B cell (primary cell): Measurements from ENCODE around the gene DIRAS3. TPM values are rescaled to one million over a fixed set of nuclear protein-coding genes. Genes with fewer than 3 reads are reported as not detected.

ENCODE experiments used
- ATAC-seq: fragments of 200-7000 bp; cut with Tn5 transposase; one replicate; pipeline ENCODE4 v1.10.0; 2021; ENCODE audit warnings: low read depth, mild to moderate bottlenecking, moderate number of reproducible peaks, moderate library complexity
- CTCF ChIA-PET: fragments of 350-600 bp; sonication (Branson Sonifier 250); formaldehyde crosslinking; loops from one replicate; lab custom pipeline; 2021; ENCODE audit warnings: antibody characterized with exemption, inconsistent platforms; lab: Charles Lee
- POLR2A ChIA-PET: fragments of 350-600 bp; sonication (Branson Sonifier 250); formaldehyde crosslinking; loops from one replicate; lab custom pipeline; 2021; ENCODE audit warnings: antibody characterized with exemption; lab: Charles Lee
- DNase-seq: peaks from one replicate; pipeline ENCODE4 v3.0.0; 2013
- H2AFZ ChIP-seq: 2 replicates; pipeline ENCODE4 v1.6.1; 2012; ENCODE audit warnings: mild to moderate bottlenecking, low read depth, low read length; ENCODE audit not compliant: insufficient read depth, poor library complexity, severe bottlenecking
- H3K27ac ChIP-seq, 2 donors: 1 replicate in 1 of 2; 2 replicates in 1 of 2; pipeline ENCODE4 v1.5.1; 2012 to 2013; ENCODE audit warnings: low read length in 2 of 2, mild to moderate bottlenecking in 2 of 2, moderate library complexity in 1 of 2
- H3K27me3 ChIP-seq, 4 experiments: fragments of 200-600 bp in 1 of 4; sonication (generic) in 1 of 4; replicated peaks in 1 of 4; 1 replicate in 2 of 4; 2 replicates in 2 of 4; pipeline versions ENCODE4 v1.6.1 to v1.7.0; 2013 to 2016; ENCODE audit warnings: low read length in 3 of 4, mild to moderate bottlenecking in 2 of 4, mixed read lengths in 1 of 4, moderate library complexity in 1 of 4; ENCODE audit not compliant: insufficient read depth in 4 of 4, control insufficient read depth in 3 of 4; ENCODE audit errors: control extremely low read depth in 1 of 4
- H3K36me3 ChIP-seq, 2 experiments: replicated peaks in 1 of 2; 1 replicate in 1 of 2; 2 replicates in 1 of 2; pipeline versions ENCODE4 v1.6.1 to v1.7.1; 2013; ENCODE audit warnings: low read length in 1 of 2; ENCODE audit not compliant: insufficient read depth in 2 of 2, control insufficient read depth in 1 of 2; ENCODE audit errors: control extremely low read depth in 1 of 2, extremely low read depth in 1 of 2
- H3K4me1 ChIP-seq, 2 donors: fragments of 200-600 bp in 1 of 2; sonication (generic) in 1 of 2; 1 replicate in 1 of 2; 2 replicates in 1 of 2; pipeline versions ENCODE4 v1.5.1 to v1.6.1; 2013 to 2017; ENCODE audit warnings: low read length in 2 of 2; ENCODE audit not compliant: control insufficient read depth in 2 of 2, insufficient read depth in 2 of 2
- H3K4me2 ChIP-seq: replicated peaks from 2 replicates; pipeline ENCODE3; 2012; ENCODE audit warnings: mild to moderate bottlenecking, low read depth, low read length; ENCODE audit not compliant: poor library complexity, severe bottlenecking
- H3K4me3 ChIP-seq, 5 experiments: fragments of 200-600 bp in 1 of 5; sonication (generic) in 1 of 5; 1 replicate in 3 of 5; 2 replicates in 2 of 5; pipeline versions ENCODE4 v1.5.1 to v1.7.0; 2011 to 2016; ENCODE audit warnings: low read length in 4 of 5, mild to moderate bottlenecking in 4 of 5, low read depth in 2 of 5, control low read depth in 1 of 5, moderate library complexity in 1 of 5; ENCODE audit not compliant: insufficient read depth in 1 of 5; ENCODE audit errors: control extremely low read depth in 1 of 5, extremely low read depth in 1 of 5
- H3K79me2 ChIP-seq: fragments of 200-600 bp; sonication (generic); one replicate; pipeline ENCODE4 v1.6.0; 2016; ENCODE audit warnings: low read length; ENCODE audit not compliant: control insufficient read depth, insufficient read depth
- H3K9ac ChIP-seq: fragments of 200-600 bp; sonication (generic); 2 replicates; pipeline ENCODE4 v1.6.1; 2017; ENCODE audit warnings: mild to moderate bottlenecking, low read length, moderate library complexity
- H3K9me3 ChIP-seq, 3 donors: one replicate each; pipeline versions ENCODE4 v1.6.1 to v1.7.1; 2013; ENCODE audit warnings: low read length in 2 of 3; ENCODE audit not compliant: control insufficient read depth in 2 of 3, insufficient read depth in 1 of 3; ENCODE audit errors: control extremely low read depth in 1 of 3
- H4K20me1 ChIP-seq: 2 replicates; pipeline ENCODE4 v1.6.0; 2012; ENCODE audit warnings: mild to moderate bottlenecking, low read length; ENCODE audit not compliant: insufficient read depth, control insufficient read depth, poor library complexity, severe bottlenecking
- H3K27ac Mint-ChIP-seq: one replicate; pipeline ENCODE4 v1.8.0; 2021; ENCODE audit warnings: mixed read lengths
- H3K27me3 Mint-ChIP-seq: one replicate; pipeline ENCODE4 v1.8.0; 2021; ENCODE audit warnings: mixed read lengths
- H3K4me1 Mint-ChIP-seq: one replicate; pipeline ENCODE4 v1.8.0; 2021; ENCODE audit warnings: mixed read lengths
- H3K4me3 Mint-ChIP-seq: one replicate; pipeline ENCODE4 v1.8.0; 2021; ENCODE audit warnings: mixed read lengths
- H3K9me3 Mint-ChIP-seq: one replicate; pipeline ENCODE4 v1.8.0; 2022; ENCODE audit warnings: mixed read lengths; ENCODE audit not compliant: insufficient read depth
- EZH2 ChIP-seq: IDR thresholded peaks from 2 replicates; pipeline ENCODE4 v1.6.1; 2012; ENCODE audit warnings: borderline replicate concordance, low read depth, mild to moderate bottlenecking, moderate library complexity, low read length; ENCODE audit not compliant: insufficient read depth, poor library complexity, severe bottlenecking
- WGBS: methylation state at CpG from one replicate; pipeline ENCODE4 v1.1.5; 2013; ENCODE audit warnings: missing lambda C conversion rate; ENCODE audit not compliant: insufficient coverage; 5-methylcytosine and 5-hydroxymethylcytosine counted together
- intact Hi-C: fragments of 100-400 bp; cut with micrococcal nuclease; formaldehyde crosslinking; loops from one replicate; pipeline ENCODE4 v1.10.0; 2022
- polyA minus RNA-seq: library from RNA; depleted of rRNA, polyadenylated mRNA; stranded (reverse); fragments of >200 nt; gene quantifications from 2 replicates; pipeline ENCODE4 v1.2.3, GENCODE V29; 2012
- polyA plus RNA-seq: library from polyadenylated mRNA; depleted of rRNA; stranded (reverse); fragments of >200 nt; gene quantifications from 2 replicates; pipeline ENCODE4 v1.2.3, GENCODE V29; 2012
- total RNA-seq, 2 donors: library from RNA; stranded (reverse); fragments of 120-200 nt in 1 of 2; gene quantifications; 1 replicate in 1 of 2; 2 replicates in 1 of 2; pipeline versions ENCODE4 v1.2.3 to v1.2.4, GENCODE V29; 2013 to 2022
- TF ChIP-seq, protein P1 (sequence below): fragments of 200-600 bp; IDR thresholded peaks from one replicate; pipeline ENCODE4 v1.8.0; 2022; ENCODE audit warnings: antibody characterized with exemption, mild to moderate bottlenecking

The DIRAS3 gene, protein sequence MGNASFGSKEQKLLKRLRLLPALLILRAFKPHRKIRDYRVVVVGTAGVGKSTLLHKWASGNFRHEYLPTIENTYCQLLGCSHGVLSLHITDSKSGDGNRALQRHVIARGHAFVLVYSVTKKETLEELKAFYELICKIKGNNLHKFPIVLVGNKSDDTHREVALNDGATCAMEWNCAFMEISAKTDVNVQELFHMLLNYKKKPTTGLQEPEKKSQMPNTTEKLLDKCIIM
- total RNA-seq (not detected in 2 replicates), polyA plus RNA-seq (not detected in 2 replicates), polyA minus RNA-seq (not detected in 2 replicates)
- 0.14 TPM for total RNA-seq (2013)

DNA sequence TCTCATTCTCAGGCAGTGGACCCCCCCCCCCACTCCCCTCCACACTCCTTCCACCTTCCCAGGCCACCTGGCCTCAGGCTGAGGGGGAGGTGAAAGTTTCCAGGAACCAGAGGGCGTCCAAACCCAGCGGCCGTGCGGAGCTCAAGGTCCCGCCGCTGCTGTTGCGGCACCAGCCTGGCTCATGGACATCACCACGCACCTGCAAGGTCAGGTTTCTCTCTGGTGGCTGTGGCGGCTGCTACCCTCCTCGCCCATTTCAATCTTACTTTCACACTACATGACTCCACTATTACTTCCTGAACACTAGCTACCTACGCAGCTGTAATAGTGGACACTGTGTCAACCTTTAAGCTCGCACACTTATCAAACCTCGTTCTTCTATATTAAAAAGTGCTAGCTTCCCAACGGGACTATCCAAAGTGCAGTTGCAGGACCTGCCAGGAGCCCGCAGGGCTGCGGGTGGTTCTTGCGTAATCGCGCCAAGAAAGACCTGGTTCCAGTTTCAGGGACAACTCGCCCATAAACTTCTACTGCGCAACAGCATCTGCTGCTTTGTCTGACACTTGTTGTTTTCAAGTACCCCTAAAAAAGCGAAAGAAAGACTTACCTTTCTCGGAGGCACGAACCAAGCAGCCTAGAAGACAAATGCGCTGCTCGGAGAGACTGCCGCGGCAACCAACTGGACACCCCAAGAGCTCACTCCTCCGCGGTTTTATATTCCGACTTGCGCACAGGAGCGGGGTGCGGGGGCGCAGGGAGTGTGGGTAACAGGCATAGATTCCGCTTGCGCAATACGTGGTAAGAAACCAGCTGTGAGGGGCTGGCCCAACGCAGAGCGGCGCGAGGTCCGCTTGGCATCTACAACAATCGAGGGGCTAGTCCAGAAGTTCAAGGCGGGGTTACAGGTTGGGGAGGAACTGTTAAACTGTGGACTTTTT lies at the start of gene DIRAS3:
DIRAS3 (minus strand) TSS at position 687 of the 938 bp plus-strand sequence. CDS start 3,330 bp downstream, outside the sequence.
- ATAC-seq = no peak
- intact Hi-C loops = no loop called here
- Histone ChIP-seq H3K9me3 (peaks cover 0 to 27% (median 0%) of the 10 kb centered on the region in 3 donors), H3K4me3 (no peak within 1 kb of the TSS), H3K4me2 (no peak within 1 kb of the TSS), H3K36me3 (no peaks in the 10 kb centered on the region), H3K9ac (no peak within 1 kb of the TSS), H2AFZ (no peak within 1 kb of the TSS), H3K27me3 (peaks cover 0 to 2% (median 0%) of the 10 kb centered on the region in 4 experiments), H3K27ac (no peak within 1 kb of the TSS), H3K79me2 (no peaks in the 10 kb centered on the region), H4K20me1 (no peaks in the 10 kb centered on the region), H3K4me1 (no peaks in the 10 kb centered on the region)
- Mint-ChIP-seq H3K27me3 (peaks cover 19% of the 10 kb centered on the region), H3K27ac (no peak within 1 kb of the TSS), H3K4me1 (no peaks in the 10 kb centered on the region), H3K9me3 (no peaks in the 10 kb centered on the region), H3K4me3 (no peak within 1 kb of the TSS)
- no peak for DNase-seq
- ChIA-PET CTCF (no interaction called here), POLR2A (no interaction called here)
- WGBS = 49% methylated on average over 45 of the region's 45 CpGs
- TF ChIP-seq, protein P1, sequence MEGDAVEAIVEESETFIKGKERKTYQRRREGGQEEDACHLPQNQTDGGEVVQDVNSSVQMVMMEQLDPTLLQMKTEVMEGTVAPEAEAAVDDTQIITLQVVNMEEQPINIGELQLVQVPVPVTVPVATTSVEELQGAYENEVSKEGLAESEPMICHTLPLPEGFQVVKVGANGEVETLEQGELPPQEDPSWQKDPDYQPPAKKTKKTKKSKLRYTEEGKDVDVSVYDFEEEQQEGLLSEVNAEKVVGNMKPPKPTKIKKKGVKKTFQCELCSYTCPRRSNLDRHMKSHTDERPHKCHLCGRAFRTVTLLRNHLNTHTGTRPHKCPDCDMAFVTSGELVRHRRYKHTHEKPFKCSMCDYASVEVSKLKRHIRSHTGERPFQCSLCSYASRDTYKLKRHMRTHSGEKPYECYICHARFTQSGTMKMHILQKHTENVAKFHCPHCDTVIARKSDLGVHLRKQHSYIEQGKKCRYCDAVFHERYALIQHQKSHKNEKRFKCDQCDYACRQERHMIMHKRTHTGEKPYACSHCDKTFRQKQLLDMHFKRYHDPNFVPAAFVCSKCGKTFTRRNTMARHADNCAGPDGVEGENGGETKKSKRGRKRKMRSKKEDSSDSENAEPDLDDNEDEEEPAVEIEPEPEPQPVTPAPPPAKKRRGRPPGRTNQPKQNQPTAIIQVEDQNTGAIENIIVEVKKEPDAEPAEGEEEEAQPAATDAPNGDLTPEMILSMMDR = no peak
- TF ChIP-seq EZH2 = no peak
